ACC112 (cell line): Measurements from ENCODE around the gene BMPR1A.

Source experiments
- H2AFZ ChIP-seq: fragments of 200-600 bp; sonication (generic); one replicate; pipeline ENCODE4 v1.6.0; 2017; ENCODE audit warnings: antibody characterized with exemption, low read length; ENCODE audit not compliant: unreplicated experiment
- H3K27ac ChIP-seq: fragments of 200-600 bp; sonication (generic); 2 replicates; pipeline ENCODE4 v1.5.1; 2014; ENCODE audit warnings: low read depth, mild to moderate bottlenecking, antibody characterized with exemption, low read length, moderate library complexity
- H3K27me3 ChIP-seq: fragments of 200-600 bp; sonication (generic); 2 replicates; pipeline ENCODE4 v1.6.1; 2014; ENCODE audit warnings: mild to moderate bottlenecking, antibody characterized with exemption, low read length, moderate library complexity, mixed read lengths; ENCODE audit not compliant: insufficient read depth
- H3K36me3 ChIP-seq: fragments of 200-600 bp; sonication (generic); 2 replicates; pipeline ENCODE4 v1.6.1; 2016; ENCODE audit warnings: mild to moderate bottlenecking, antibody characterized with exemption, low read length, moderate library complexity, mixed read lengths; ENCODE audit not compliant: insufficient read depth
- H3K4me1 ChIP-seq: fragments of 200-600 bp; sonication (generic); one replicate; pipeline ENCODE4 v1.6.1; 2016; ENCODE audit warnings: low read length, mixed read lengths; ENCODE audit not compliant: insufficient read depth, unreplicated experiment, control insufficient read depth
- H3K4me3 ChIP-seq: fragments of 200-600 bp; sonication (generic); 2 replicates; pipeline ENCODE4 v1.5.1; 2014; ENCODE audit warnings: mild to moderate bottlenecking, low read depth, low read length
- H3K79me2 ChIP-seq: fragments of 200-600 bp; sonication (generic); one replicate; pipeline ENCODE4 v1.6.0; 2016; ENCODE audit warnings: low read length; ENCODE audit not compliant: control insufficient read depth, unreplicated experiment, insufficient read depth

BMPR1A gene

DNA sequence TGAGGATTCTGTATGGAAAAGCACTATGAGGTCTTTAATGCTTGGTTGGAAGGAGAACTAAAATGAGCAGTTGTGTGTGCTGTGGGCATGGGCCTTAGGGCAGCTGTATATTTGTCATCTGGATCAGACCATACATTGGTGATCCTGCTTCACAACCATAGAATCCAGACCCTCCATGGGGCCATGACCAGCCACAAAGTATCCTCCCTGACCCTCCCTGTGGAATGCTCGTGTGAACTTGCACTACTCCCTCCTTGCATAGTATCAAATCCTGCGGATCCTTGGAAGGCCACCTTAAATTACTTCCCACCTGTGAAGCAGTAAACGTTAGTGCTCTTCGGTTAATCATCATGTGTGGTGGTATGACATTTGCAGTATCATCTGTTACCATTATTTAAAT is 67.1 kb downstream of the BMPR1A start:
- Histone ChIP-seq H3K27me3 (no peaks in the 10 kb centered on the region), H3K4me1 (peaks cover 9% of the 10 kb centered on the region), H3K27ac (no peak overlapping the region), H2AFZ (no peak overlapping the region), H3K79me2 (peaks cover 34% of the 10 kb centered on the region), H3K36me3 (no peaks in the 10 kb centered on the region), H3K4me3 (no peak overlapping the region)

DNA sequence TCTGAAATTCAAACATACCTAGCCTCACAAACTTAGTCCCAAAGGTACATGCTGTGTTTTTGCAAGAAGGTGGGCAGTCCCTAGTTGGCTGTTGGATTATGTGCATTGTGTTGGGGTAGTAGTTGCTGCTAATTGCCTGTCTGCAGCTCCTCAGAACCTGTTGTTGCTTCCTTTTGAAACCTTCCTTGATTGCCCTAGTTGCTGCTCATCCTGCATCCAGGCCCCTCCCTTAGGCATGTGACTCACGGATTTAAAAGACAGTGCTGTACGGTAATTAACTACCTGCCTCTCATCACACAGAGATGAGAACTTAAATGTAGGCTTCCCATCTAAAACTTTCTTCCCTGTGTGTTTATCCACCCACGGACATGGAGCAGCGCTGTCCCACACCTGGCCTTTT is 67.7 kb downstream of the BMPR1A start:
- Histone ChIP-seq H3K4me1 (peaks cover 9% of the 10 kb centered on the region), H3K27me3 (no peaks in the 10 kb centered on the region), H3K79me2 (peaks cover 31% of the 10 kb centered on the region), H3K36me3 (no peaks in the 10 kb centered on the region), H3K27ac (no peak overlapping the region), H3K4me3 (no peak overlapping the region), H2AFZ (no peak overlapping the region)

DNA sequence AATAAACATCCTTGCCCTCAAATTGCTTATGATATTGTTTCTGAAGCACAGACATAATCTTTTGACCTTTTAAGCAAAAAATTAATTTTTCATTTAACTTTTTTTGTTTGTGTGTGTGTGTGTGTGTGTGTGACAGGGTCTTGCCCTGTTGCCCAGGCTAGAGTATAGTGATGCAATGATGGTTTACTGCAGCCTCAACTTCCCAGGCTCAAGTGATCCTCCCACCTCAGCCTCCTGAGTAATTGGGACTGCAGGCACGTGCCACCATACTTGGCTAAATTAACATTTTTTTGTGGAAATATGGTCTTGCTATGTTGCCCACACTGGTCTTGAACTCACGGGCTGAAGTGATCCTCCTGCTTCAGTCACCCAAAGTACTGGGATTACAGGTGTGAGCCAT is 68.9 kb downstream of the BMPR1A start:
- Histone ChIP-seq H3K4me3 (no peak overlapping the region), H3K4me1 (peaks cover 14% of the 10 kb centered on the region), H3K27ac (no peak overlapping the region), H3K36me3 (no peaks in the 10 kb centered on the region), H2AFZ (no peak overlapping the region), H3K79me2 (peaks cover 35% of the 10 kb centered on the region), H3K27me3 (no peaks in the 10 kb centered on the region)

DNA sequence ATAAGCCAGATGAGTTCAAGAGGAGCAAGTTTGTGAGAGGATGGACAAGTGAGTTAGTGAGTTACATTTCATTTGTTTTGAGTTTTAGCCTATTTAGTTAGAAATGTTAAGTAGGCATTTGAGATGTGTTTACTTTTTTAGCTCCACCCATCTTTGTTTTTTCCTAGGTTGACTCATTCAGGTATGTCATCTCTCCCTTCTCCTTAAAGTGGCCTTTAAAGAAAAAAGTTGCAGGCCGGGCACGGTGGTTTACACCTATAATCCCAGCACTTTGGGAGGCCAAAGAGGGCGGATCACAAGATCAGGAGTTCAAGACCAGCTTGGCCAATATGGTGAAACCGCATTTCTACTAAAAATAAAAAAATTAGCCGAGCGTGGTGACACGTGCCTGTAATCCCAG is 71.2 kb downstream of the BMPR1A start:
- Histone ChIP-seq H3K4me1 (peaks cover 6% of the 10 kb centered on the region), H3K27me3 (no peaks in the 10 kb centered on the region), H3K4me3 (no peak overlapping the region), H3K36me3 (no peaks in the 10 kb centered on the region), H2AFZ (no peak overlapping the region), H3K27ac (no peak overlapping the region), H3K79me2 (peaks cover 43% of the 10 kb centered on the region)

DNA sequence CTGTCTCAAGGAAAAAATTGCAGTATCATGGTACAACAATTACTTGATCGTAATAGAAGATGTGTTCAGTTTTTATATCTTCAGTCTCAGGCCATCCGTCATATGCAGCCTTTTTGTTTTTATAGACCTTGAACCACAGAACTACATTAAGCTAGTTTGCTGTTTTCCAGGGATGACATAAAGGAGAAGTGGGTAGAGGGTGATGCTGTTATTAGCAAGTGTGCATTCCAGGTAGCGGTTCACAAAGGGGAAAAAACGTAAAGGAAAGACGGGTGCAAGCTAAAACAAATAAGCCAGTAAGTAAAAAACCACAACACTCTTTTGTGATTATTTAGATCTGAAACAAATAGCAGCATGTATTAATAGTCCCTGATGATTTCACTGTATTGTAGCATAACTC is 71.7 kb downstream of the BMPR1A start:
- H3K27me3 ChIP-seq: no peaks in the 10 kb centered on the region
- no peak overlapping the region for H2AFZ ChIP-seq
- H3K27ac ChIP-seq: no peak overlapping the region
- H3K36me3 ChIP-seq: no peaks in the 10 kb centered on the region
- no peak overlapping the region for H3K4me3 ChIP-seq
- peaks cover 47% of the 10 kb centered on the region for H3K79me2 ChIP-seq
- H3K4me1 ChIP-seq: peaks cover 6% of the 10 kb centered on the region

DNA sequence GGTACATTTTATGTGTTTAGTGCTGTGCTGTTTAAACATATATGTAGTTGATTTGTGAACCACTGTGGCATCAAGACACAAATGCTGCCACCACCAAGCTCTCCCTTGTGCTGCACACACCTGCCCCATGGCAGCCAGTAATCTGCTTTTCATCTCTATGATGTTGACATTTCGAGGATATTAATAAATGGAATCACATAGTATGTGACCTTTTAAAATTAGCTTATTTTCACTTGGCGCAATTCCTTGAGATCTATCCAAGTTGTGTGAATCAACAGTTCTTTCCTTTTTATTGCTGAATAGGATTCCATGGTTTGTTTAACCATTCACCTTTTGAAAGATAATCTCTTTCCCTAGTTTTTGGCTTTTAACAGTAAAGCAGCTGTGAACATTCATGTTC is 73.1 kb downstream of the BMPR1A start:
- Histone ChIP-seq H2AFZ (no peak overlapping the region), H3K36me3 (no peaks in the 10 kb centered on the region), H3K27me3 (no peaks in the 10 kb centered on the region), H3K4me3 (no peak overlapping the region), H3K4me1 (peaks cover 6% of the 10 kb centered on the region), H3K79me2 (peaks cover 44% of the 10 kb centered on the region), H3K27ac (no peak overlapping the region)

DNA sequence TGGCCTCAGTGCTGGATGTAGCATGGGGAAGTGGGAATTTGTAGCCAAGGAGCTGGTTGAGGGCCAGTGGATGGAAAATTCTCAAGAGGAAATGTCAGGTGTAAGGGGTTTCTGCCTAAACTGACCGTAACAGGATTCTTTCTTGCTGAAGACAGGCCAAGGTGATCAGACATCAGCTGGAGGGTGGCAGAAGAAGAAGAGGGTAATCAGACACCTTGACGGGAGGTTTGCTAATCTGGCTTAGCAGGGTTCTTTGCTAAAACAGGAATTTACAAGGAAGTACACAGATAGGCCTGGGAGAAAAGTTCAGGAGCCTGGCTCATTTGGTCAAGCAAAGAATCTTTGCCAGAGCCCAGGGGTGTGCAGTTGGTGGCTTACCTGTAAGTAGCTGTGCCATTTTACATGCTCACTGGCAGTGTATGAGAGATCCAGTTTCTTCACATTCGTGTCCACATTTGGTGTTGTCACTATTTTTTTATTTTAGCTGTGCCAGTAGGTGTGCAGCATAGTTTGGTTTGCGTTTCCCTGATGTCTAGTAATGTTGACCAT is 73.7 kb downstream of the BMPR1A start:
- Histone ChIP-seq H3K4me3 (no peak overlapping the region), H3K79me2 (peaks cover 49% of the 10 kb centered on the region), H3K27ac (no peak overlapping the region), H3K4me1 (peaks cover 6% of the 10 kb centered on the region), H3K36me3 (no peaks in the 10 kb centered on the region), H2AFZ (no peak overlapping the region), H3K27me3 (no peaks in the 10 kb centered on the region)

DNA sequence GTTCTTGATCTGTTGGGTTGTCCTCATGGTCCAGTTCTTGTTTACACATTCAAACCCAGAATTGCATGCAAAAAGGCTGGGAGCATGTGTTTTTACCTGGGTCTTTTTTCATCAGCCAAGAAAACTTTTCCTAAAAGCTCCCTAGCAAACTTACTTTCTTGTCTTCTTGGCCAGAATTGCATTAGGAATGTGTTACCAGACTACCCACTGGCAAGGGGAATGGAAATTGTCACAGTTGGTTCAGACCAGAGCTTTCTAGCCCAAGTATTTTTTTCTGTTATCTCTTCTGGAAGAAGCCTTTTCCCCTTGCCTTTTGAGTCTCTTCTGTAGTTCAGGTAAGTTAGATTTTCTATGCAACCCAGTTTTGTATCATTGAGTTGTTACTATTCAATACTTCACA is 77.5 kb downstream of the BMPR1A start:
- Histone ChIP-seq H3K4me1 (peaks cover 6% of the 10 kb centered on the region), H3K4me3 (no peak overlapping the region), H3K79me2 (peaks cover 56% of the 10 kb centered on the region), H2AFZ (no peak overlapping the region), H3K27ac (no peak overlapping the region), H3K27me3 (no peaks in the 10 kb centered on the region), H3K36me3 (no peaks in the 10 kb centered on the region)

DNA sequence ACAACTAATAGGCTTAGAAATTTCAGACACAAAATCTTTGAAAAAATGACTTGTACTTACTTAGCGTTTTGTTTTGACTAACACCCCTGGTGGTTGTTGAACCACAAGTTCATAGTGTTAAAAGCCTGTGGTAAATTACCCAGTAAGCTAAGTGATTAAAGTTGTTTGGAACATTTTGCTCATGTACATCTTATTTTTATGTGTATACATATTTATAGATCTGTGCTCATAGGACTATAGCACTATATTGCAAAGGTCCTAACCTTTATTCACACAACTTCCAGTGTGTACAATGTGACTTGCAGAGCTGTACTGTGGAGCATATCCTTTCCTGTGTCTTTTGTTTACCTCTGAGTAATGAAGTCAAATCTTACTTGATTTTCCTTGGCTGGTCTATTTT is 79.6 kb downstream of the BMPR1A start:
- Histone ChIP-seq H2AFZ (no peak overlapping the region), H3K4me1 (no peaks in the 10 kb centered on the region), H3K27me3 (no peaks in the 10 kb centered on the region), H3K79me2 (peaks cover 39% of the 10 kb centered on the region), H3K4me3 (no peak overlapping the region), H3K36me3 (peaks cover 7% of the 10 kb centered on the region; the same call in 1 of the 2 replicates), H3K27ac (no peak overlapping the region)

DNA sequence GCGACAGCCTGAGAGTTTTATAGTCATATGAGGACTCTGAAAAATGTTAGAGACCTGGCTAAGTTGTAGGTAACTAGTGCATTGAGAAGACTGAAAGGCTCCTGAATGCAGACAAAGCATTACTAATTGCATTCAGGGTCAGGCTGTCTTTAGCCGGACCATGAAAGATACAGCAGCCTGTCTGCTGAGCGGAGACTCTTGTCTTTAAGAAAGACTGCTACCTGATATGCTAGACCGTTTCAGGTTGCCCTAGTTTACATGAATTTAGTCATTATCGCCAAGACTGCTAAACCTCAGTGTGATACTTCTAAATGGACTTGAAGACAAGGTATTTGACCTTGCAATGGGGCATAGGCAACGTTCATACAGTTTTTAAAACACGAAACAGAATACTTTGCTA is 81.2 kb downstream of the BMPR1A start:
- H2AFZ ChIP-seq: no peak overlapping the region
- peaks cover 29% of the 10 kb centered on the region for H3K79me2 ChIP-seq
- peaks cover 7% of the 10 kb centered on the region; the same call in 1 of the 2 replicates for H3K36me3 ChIP-seq
- H3K27ac ChIP-seq: no peak overlapping the region
- H3K4me1 ChIP-seq: no peaks in the 10 kb centered on the region
- H3K27me3 ChIP-seq: no peaks in the 10 kb centered on the region
- no peak overlapping the region for H3K4me3 ChIP-seq

DNA sequence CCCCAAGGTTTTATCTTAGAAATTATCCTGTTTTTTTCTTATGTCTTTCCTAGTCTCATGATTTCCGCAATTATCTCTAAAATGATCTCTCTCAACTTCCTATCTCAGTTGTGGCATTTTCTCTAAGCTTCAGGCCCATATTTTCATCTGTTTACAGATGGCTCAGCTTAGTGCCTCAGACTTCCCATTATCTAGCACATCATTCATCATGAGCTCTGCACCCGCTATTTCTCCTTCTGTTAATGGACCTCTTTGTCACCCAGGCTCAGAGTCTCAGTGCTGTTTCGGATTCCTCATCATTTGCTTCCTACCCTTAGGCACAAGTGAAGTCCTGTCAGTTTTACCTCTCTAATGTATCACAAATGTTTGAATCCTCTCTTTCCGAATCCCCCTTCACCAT is 84.1 kb downstream of the BMPR1A start:
- peaks cover 7% of the 10 kb centered on the region; the same call in 1 of the 2 replicates for H3K36me3 ChIP-seq
- H3K4me3 ChIP-seq: no peak overlapping the region
- no peak overlapping the region for H3K27ac ChIP-seq

More for the DNA sequence above, 84.1 kb downstream of the BMPR1A start:
- no peaks in the 10 kb centered on the region for H3K4me1 ChIP-seq
- no peak overlapping the region for H2AFZ ChIP-seq
- peaks cover 12% of the 10 kb centered on the region for H3K79me2 ChIP-seq
- no peaks in the 10 kb centered on the region for H3K27me3 ChIP-seq
